HEK293T (cell line): ENCODE measurements around the gene PRMT7.

ENCODE experiments used
- CTCF ChIA-PET: fragments of 350-600 bp; formaldehyde crosslinking; extraction: SDS; loops from one replicate; lab custom pipeline; 2021; ENCODE audit warnings: antibody characterized with exemption, inconsistent platforms; lab: Yijun Ruan, JAX
- POLR2A ChIA-PET: fragments of 350-600 bp; formaldehyde crosslinking; extraction: SDS; loops from one replicate; lab custom pipeline; 2020; ENCODE audit warnings: antibody characterized with exemption, inconsistent platforms; lab: Yijun Ruan, JAX
- DNase-seq: peaks from one replicate; pipeline ENCODE4 v3.0.0; 2012; ENCODE audit warnings: mixed read lengths; ENCODE audit errors: extremely low spot score
- ARNT ChIP-seq: fragments of 450-650 bp; IDR thresholded peaks from 2 replicates; pipeline ENCODE4 v1.6.1; 2017; ENCODE audit warnings: mild to moderate bottlenecking
- BHLHE40 ChIP-seq: fragments of 450-650 bp; IDR thresholded peaks from 2 replicates; pipeline ENCODE4 v1.6.1; 2016; ENCODE audit warnings: mild to moderate bottlenecking, moderate library complexity, borderline replicate concordance
- CTBP1 ChIP-seq: fragments of 450-650 bp; IDR thresholded peaks from 2 replicates; pipeline ENCODE4 v1.6.1; 2016; ENCODE audit warnings: borderline replicate concordance
- ELF4 ChIP-seq: fragments of 450-650 bp; IDR thresholded peaks from 2 replicates; pipeline ENCODE4 v1.6.1; 2017; ENCODE audit warnings: antibody characterized with exemption
- FOXA1 ChIP-seq: fragments of 450-650 bp; IDR thresholded peaks from 2 replicates; pipeline ENCODE4 v1.6.1; 2016; ENCODE audit warnings: mild to moderate bottlenecking
- FOXK2 ChIP-seq: fragments of 450-650 bp; IDR thresholded peaks from 2 replicates; pipeline ENCODE4 v1.6.1; 2016; ENCODE audit warnings: mild to moderate bottlenecking
- FOXM1 ChIP-seq: fragments of 450-650 bp; IDR thresholded peaks from 2 replicates; pipeline ENCODE4 v1.6.1; 2017; ENCODE audit warnings: mild to moderate bottlenecking, borderline replicate concordance
- HDGF ChIP-seq: fragments of 450-650 bp; IDR thresholded peaks from 2 replicates; pipeline ENCODE4 v1.6.1; 2017; ENCODE audit warnings: antibody characterized with exemption, borderline replicate concordance
- L3MBTL2 ChIP-seq: fragments of 450-650 bp; conservative IDR thresholded peaks from 2 replicates; pipeline ENCODE4 v1.6.1; 2016; ENCODE audit warnings: mild to moderate bottlenecking
- LEF1 ChIP-seq: fragments of 450-650 bp; IDR thresholded peaks from 2 replicates; pipeline ENCODE4 v1.6.1; 2017; ENCODE audit warnings: mild to moderate bottlenecking, borderline replicate concordance
- NFRKB ChIP-seq: fragments of 450-650 bp; IDR thresholded peaks from 2 replicates; pipeline ENCODE4 v1.6.1; 2016; ENCODE audit warnings: mild to moderate bottlenecking, moderate library complexity
- SP1 ChIP-seq: fragments of 450-650 bp; IDR thresholded peaks from 2 replicates; pipeline ENCODE4 v1.6.1; 2017
- SUZ12 ChIP-seq: fragments of 450-650 bp; IDR thresholded peaks from 2 replicates; pipeline ENCODE4 v1.6.1; 2016; ENCODE audit warnings: mild to moderate bottlenecking
- TARDBP ChIP-seq: fragments of 450-650 bp; IDR thresholded peaks from 2 replicates; pipeline ENCODE4 v1.6.1; 2016
- ZNF384 ChIP-seq: fragments of 450-650 bp; IDR thresholded peaks from 2 replicates; pipeline ENCODE4 v1.6.1; 2016
- TF ChIP-seq, protein P1 (sequence below): fragments of 450-650 bp; IDR thresholded peaks from 2 replicates; pipeline ENCODE4 v1.6.1; 2016

Gene PRMT7

GRCh38 chr16:68267612-68268405 is 43.0 kb upstream of the PRMT7 start:
- ChIA-PET CTCF (no interaction called here), POLR2A (interaction anchor here (1.9 kb wide), 1 partner anchor 43 kb away, joined by 9 read pairs; the partner anchor contains the start of genes PRMT7 and SLC7A6OS)
- DNase-seq: no peak
- TF ChIP-seq SUZ12 (no peak), FOXK2 (no peak), TARDBP (no peak), FOXA1 (no peak), LEF1 (no peak), L3MBTL2 (no peak), ARNT (no peak), NFRKB (no peak), CTBP1 (no peak)
- TF ChIP-seq, protein P1, sequence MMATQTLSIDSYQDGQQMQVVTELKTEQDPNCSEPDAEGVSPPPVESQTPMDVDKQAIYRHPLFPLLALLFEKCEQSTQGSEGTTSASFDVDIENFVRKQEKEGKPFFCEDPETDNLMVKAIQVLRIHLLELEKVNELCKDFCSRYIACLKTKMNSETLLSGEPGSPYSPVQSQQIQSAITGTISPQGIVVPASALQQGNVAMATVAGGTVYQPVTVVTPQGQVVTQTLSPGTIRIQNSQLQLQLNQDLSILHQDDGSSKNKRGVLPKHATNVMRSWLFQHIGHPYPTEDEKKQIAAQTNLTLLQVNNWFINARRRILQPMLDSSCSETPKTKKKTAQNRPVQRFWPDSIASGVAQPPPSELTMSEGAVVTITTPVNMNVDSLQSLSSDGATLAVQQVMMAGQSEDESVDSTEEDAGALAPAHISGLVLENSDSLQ: no peak

- ChIA-PET POLR2A (no interaction called here), CTCF (no interaction called here)
- DNase-seq: no peak
- TF ChIP-seq FOXM1 (no peak), CTBP1 (no peak), FOXK2 (no peak), HDGF (no peak), ELF4 (no peak), L3MBTL2 (no peak), NFRKB (no peak), TARDBP (no peak), ARNT (no peak), LEF1 (no peak), FOXA1 (no peak), SP1 (no peak)
Observed at GRCh38 chr16:68269793-68270192, 41.0 kb upstream of the PRMT7 start.

DNA sequence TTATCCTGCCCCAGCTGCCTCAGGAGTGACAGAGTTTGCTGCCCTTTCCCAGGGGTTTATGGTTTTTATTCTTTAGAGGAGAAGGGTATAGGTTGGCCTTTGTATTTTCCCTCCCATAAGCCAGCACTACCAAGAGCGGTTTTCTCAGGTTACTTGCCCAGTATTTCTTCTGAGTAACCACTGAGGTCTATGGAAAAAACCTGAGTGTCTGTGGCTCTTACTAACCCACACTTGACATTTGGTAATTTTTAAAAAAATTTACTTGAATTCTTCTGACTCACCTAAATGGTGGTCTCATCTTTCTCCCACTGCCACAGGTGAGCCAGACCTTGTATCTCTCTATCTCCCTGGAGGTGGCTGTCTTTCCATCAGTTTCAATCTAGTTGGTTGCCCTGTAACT is 40.5 kb upstream of the PRMT7 start:
- CTCF ChIA-PET: no interaction called here
- POLR2A ChIA-PET: no interaction called here
- TF ChIP-seq TARDBP (no peak), ELF4 (no peak), HDGF (no peak), BHLHE40 (no peak), LEF1 (no peak), FOXK2 (no peak), SP1 (no peak), L3MBTL2 (no peak), SUZ12 (no peak), CTBP1 (no peak), FOXA1 (no peak), FOXM1 (no peak), NFRKB (no peak), ZNF384 (no peak), ARNT (no peak)
- TF ChIP-seq, protein P1: no peak
- no peak for DNase-seq

- POLR2A ChIA-PET: interaction anchor here (0.8 to 1.3 kb wide), 2 partner anchors 11 to 12 kb away, joined by 3 read pairs; no protein-coding TSS in a partner anchor
- CTCF ChIA-PET: interaction anchor here (1.3 to 1.4 kb wide), 2 partner anchors 9 to 55 kb away, joined by 3 to 5 read pairs; partner anchors contain the start of gene SLC7A6
- DNase-seq: no peak
- TF ChIP-seq HDGF (no peak), FOXA1 (no peak), CTBP1 (no peak), FOXM1 (no peak), BHLHE40 (no peak), ELF4 (no peak), SUZ12 (no peak)
Observed at GRCh38 chr16:68272507-68273209, 38.2 kb upstream of the PRMT7 start.

- POLR2A ChIA-PET: interaction anchor here (1.3 kb wide), 1 partner anchor 10 kb away, joined by 3 read pairs; no protein-coding TSS in a partner anchor
- no peak for TF ChIP-seq NFRKB
- TF ChIP-seq, protein P1: no peak
- TF ChIP-seq ELF4: no peak
- TF ChIP-seq ZNF384: no peak
- TF ChIP-seq FOXM1: no peak
- TF ChIP-seq LEF1: no peak
- TF ChIP-seq FOXK2: no peak
- TF ChIP-seq TARDBP: no peak
- no peak for TF ChIP-seq FOXA1
- no peak for TF ChIP-seq BHLHE40
- no peak for TF ChIP-seq SUZ12
- TF ChIP-seq ARNT: no peak
- no peak for TF ChIP-seq HDGF
- TF ChIP-seq CTBP1: no peak
- no peak for DNase-seq
- CTCF ChIA-PET: interaction anchor here (1.3 to 1.4 kb wide), 2 partner anchors 9 to 54 kb away, joined by 3 to 5 read pairs; partner anchors contain the start of gene SLC7A6
Observed at GRCh38 chr16:68273459-68273858, 37.4 kb upstream of the PRMT7 start.
